Psoas muscle (tissue), 8 donors: ENCODE measurements around the gene MAML2. TPM values are rescaled to one million over a fixed set of nuclear protein-coding genes. Genes with fewer than 3 reads are reported as not detected.

Experiments used
- ATAC-seq, 4 donors: fragments of 200-7000 bp; cut with Tn5 transposase; one replicate each; pipeline ENCODE4 v1.9.1; 2020; ENCODE audit warnings: moderate library complexity in 3 of 4, mild to moderate bottlenecking in 2 of 4
- DNase-seq, 2 donors: peaks; one replicate each; pipeline ENCODE4 v3.0.0-alpha.2; 2020
- H3K27ac ChIP-seq: fragments of 200-600 bp; one replicate; pipeline ENCODE4 v1.8.0; 2022
- H3K27me3 ChIP-seq, 3 donors: fragments of 200-600 bp in 1 of 3; one replicate each; pipeline versions ENCODE4 v1.6.1 to v1.8.0; 2013 to 2022; ENCODE audit warnings: low read length in 2 of 3, mild to moderate bottlenecking in 2 of 3, moderate library complexity in 1 of 3; ENCODE audit not compliant: insufficient read depth in 3 of 3
- H3K36me3 ChIP-seq, 2 donors: fragments of 200-600 bp in 1 of 2; one replicate each; pipeline versions ENCODE4 v1.6.1 to v1.8.0; 2013 to 2022; ENCODE audit warnings: low read depth in 1 of 2, mild to moderate bottlenecking in 1 of 2, moderate library complexity in 1 of 2; ENCODE audit not compliant: insufficient read depth in 1 of 2
- H3K4me1 ChIP-seq: fragments of 200-600 bp; one replicate; pipeline ENCODE4 v1.8.0; 2022
- H3K4me3 ChIP-seq: fragments of 200-600 bp; one replicate; pipeline ENCODE4 v1.8.0; 2022; ENCODE audit warnings: mild to moderate bottlenecking
- H3K9me3 ChIP-seq: fragments of 200-600 bp; one replicate; pipeline ENCODE4 v1.8.0; 2022
- WGBS, 3 donors: extraction: QIAGEN DNeasy Blood & Tissue Kit; methylation state at CpG; one replicate each; pipeline versions ENCODE4 v1.1.6 to v1.1.7; 2013; 5-methylcytosine and 5-hydroxymethylcytosine counted together
- intact Hi-C, 2 donors: fragments of 100-400 bp; cut with DNase I; formaldehyde crosslinking; loops; one replicate each; pipeline versions ENCODE4 v1.11.0 to v1.14.2; 2022
- polyA plus RNA-seq, 3 donors: library from polyadenylated mRNA; stranded (reverse); fragments of 200-250 nt; gene quantifications; one replicate each; pipeline ENCODE4 v1.2.3, GENCODE V29; 2013
- total RNA-seq, 4 donors: library from RNA; stranded (reverse); fragmentation: NEBNext Ultra II Directional in 2 of 4; extraction: Animal tissue kit (Norgen Biotek cat#: 25700) in 2 of 4; gene quantifications; one replicate each; pipeline versions ENCODE4 v1.2.1 to v1.2.4, GENCODE V29; 2021 to 2023
- TF ChIP-seq, protein P1 (sequence below): fragments of 200-600 bp; IDR thresholded peaks from one replicate; pipeline ENCODE4 v1.8.0; 2022; ENCODE audit warnings: antibody characterized with exemption
- donor health status: healthy with polysubstance abuse.
- donor health status: DM: no; HTN: no; CAD: no; lungs with moderate emphysema.
- donor health status: Bipolar disorder and iron deficiency.
- donor health status: healthy.
- donor health status: DM: yes; HTN: yes; CAD: no.
- donor health status: DM: no; HTN: no; CAD: no.
- donor health status: DM: no; HTN: no; CAD: no.
- donor health status: DM: yes; HTN: yes; CAD: no.

Gene MAML2
- total and polyA plus RNA-seq, 7 donors: 0.39 to 3.7 (median 1.5) TPM

DNA sequence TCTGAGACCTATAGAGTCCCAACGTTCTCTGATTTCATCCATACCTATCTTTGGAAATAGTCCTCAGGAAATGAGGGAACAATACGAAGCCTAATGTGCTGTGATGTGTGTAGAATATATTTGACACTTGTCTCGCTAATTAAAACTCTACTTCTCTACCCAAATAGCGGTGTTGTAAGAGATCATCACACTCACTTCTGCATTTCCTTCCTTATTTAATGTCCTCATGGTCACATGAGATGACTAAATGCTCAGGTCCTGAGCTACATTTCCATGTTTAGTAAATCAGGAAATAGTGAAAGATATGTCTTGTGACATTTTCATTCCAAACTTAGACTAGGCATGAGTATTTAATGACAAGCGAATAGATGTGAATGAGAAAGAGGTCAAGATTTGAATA, 112.3 kb downstream of the MAML2 start:
- Histone ChIP-seq H3K27ac (no peak overlapping the region), H3K4me1 (no peaks in the 10 kb centered on the region), H3K4me3 (no peak overlapping the region), H3K27me3 (no peaks in the 10 kb centered on the region), H3K36me3 (no peaks in the 10 kb centered on the region), H3K9me3 (no peaks in the 10 kb centered on the region)
- intact Hi-C loops: no loop called here
- ATAC-seq (no peak), DNase-seq (no peak)
- 78 to 87% (median 85%) methylated on average over 5 of the region's 5 CpGs for WGBS, 3 donors
- TF ChIP-seq, protein P1, sequence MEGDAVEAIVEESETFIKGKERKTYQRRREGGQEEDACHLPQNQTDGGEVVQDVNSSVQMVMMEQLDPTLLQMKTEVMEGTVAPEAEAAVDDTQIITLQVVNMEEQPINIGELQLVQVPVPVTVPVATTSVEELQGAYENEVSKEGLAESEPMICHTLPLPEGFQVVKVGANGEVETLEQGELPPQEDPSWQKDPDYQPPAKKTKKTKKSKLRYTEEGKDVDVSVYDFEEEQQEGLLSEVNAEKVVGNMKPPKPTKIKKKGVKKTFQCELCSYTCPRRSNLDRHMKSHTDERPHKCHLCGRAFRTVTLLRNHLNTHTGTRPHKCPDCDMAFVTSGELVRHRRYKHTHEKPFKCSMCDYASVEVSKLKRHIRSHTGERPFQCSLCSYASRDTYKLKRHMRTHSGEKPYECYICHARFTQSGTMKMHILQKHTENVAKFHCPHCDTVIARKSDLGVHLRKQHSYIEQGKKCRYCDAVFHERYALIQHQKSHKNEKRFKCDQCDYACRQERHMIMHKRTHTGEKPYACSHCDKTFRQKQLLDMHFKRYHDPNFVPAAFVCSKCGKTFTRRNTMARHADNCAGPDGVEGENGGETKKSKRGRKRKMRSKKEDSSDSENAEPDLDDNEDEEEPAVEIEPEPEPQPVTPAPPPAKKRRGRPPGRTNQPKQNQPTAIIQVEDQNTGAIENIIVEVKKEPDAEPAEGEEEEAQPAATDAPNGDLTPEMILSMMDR: no peak

DNA sequence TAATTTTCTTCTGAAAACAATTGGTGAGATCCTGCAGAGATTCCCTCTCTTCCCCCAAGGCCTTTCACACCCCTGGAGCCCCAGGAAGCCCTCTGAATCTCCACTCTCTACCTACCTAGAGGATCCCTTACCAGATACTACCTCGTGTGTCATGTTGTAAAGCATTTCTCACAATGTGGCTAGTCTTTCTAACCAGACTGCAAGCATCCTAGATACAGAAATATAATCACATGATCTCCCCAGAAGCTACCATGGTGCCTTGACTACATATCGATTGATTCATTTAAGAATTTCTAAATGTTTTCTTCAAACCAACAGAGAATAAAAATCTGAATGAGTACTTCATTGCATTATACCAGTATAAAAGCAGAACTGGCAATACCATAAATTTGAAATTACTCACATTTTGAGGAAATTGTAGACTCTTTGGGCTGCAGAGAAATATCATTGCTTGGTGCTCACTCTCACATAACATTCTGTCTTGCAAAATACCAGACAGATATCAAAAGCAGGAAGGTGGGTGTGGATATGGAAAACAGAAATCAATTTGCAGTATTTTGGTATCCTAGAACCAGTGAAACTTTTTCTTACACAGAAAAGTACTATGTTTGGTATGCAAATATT, 113.5 kb downstream of the MAML2 start:
- TF ChIP-seq, protein P1: no peak
- DNase-seq (no peak), ATAC-seq (no peak)
- Histone ChIP-seq H3K9me3 (no peaks in the 10 kb centered on the region), H3K27me3 (no peaks in the 10 kb centered on the region), H3K4me3 (no peak overlapping the region), H3K27ac (peak overlapping the region; percentile 48), H3K4me1 (no peaks in the 10 kb centered on the region), H3K36me3 (no peaks in the 10 kb centered on the region)
- 83 to 85% (median 83%) methylated on average over 2 of the region's 2 CpGs for WGBS, 3 donors
- intact Hi-C loops: no loop called here

DNA sequence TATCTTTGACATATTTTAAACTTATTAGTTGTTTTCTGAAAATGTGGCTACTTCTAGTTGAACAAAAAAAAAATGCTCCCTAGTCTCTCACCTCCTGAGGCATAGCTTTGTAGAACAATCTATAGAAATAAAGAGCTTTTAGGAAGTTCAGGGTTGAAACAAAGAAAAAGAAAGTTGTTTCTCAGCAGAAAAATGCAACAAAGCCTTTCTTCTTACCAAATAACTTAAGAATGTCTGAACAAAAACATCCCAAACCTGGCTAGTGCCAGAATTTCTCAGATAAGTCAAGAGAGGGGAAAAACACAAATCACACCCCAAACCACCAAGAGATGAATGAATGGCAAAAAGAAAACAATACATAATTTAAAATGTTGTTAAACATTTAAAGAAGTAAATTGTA, 114.1 kb downstream of the MAML2 start:
- Histone ChIP-seq H3K9me3 (no peaks in the 10 kb centered on the region), H3K4me1 (no peaks in the 10 kb centered on the region), H3K4me3 (no peak overlapping the region), H3K27me3 (no peaks in the 10 kb centered on the region), H3K36me3 (no peaks in the 10 kb centered on the region), H3K27ac (peak overlapping the region; percentile 48)
- TF ChIP-seq, protein P1: no peak
- ATAC-seq: no peak
- intact Hi-C loops: no loop called here
- no peak for DNase-seq

DNA sequence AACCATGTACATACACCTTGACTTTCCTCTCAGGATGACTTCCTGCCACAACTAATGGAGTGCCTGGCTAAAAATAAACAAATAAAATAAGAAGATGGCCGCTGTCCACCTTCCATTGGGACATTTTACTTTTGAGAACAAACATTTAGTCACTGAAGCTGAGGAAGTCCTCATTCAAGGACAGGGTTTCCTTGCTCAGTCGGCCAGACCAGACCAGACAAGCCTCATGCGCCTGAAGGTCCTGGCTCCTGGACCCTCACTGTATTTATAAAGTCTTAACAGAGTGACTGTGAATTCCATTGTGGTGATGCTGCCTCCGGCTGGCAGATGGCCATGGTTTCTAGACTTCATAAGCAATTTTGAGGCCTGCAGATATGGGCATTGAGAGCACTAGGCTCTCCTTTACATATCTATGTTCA, 114.5 kb downstream of the MAML2 start:
- no peaks in the 10 kb centered on the region for H3K27me3 ChIP-seq
- H3K9me3 ChIP-seq: no peaks in the 10 kb centered on the region
- TF ChIP-seq, protein P1: no peak
- peak in 1 of 4 donors; percentile 37 for ATAC-seq
- DNase-seq: peak; percentile 64 to 65
- H3K36me3 ChIP-seq: no peaks in the 10 kb centered on the region
- H3K27ac ChIP-seq: peak overlapping the region; percentile 48
- no peaks in the 10 kb centered on the region for H3K4me1 ChIP-seq
- 48 to 50% (median 49%) methylated on average over 4 of the region's 4 CpGs for WGBS, 3 donors
- intact Hi-C loops: no loop called here
- no peak overlapping the region for H3K4me3 ChIP-seq

DNA sequence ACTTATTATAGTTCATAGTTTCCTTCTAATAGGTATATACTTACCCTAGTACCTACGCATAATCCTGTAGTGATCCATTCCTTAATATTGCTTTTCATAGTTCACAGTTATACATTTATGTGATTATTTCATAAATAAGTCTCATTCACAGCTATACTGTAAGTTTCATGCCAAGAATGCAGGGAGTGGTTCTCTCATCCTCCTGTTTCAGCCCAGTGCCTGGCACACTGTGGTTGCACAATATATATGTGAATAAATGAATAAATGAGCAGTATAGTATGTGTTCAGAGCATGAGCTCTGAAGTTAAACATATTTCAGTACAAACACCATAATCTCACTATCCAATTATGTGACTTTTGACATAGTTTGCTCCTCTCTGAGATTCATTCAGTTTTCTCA, 115.8 kb downstream of the MAML2 start:
- no peaks in the 10 kb centered on the region for H3K36me3 ChIP-seq
- TF ChIP-seq, protein P1: no peak
- 98 to 100% (median 98%) methylated on average over 1 of the region's 1 CpG for WGBS, 3 donors
- DNase-seq: no peak
- no peak overlapping the region for H3K4me3 ChIP-seq
- no peaks in the 10 kb centered on the region for H3K4me1 ChIP-seq
- H3K27me3 ChIP-seq: no peaks in the 10 kb centered on the region
- intact Hi-C loops: no loop called here
- H3K27ac ChIP-seq: no peak overlapping the region
- no peaks in the 10 kb centered on the region for H3K9me3 ChIP-seq
- ATAC-seq: no peak
